Occipital lobe (tissue), 2 donors: ENCODE measurements around the gene EMC10. TPM values are rescaled to one million over a fixed set of nuclear protein-coding genes. Genes with fewer than 3 reads are reported as not detected.
"Not testable (repeated sequence)": the region's sequence is repeated elsewhere in the genome, so short reads cannot be mapped to it uniquely, and the experiment has no call there.

ENCODE experiments used
- DNase-seq: peaks from one replicate; lab custom pipeline; 2025; lab: John Stamatoyannopoulos, UW
- total RNA-seq: library from RNA; depleted of rRNA; stranded (reverse); fragments of >200 nt; gene quantifications from one replicate; pipeline ENCODE4 v1.2.3, GENCODE V29; 2014

EMC10 gene
- total RNA-seq = 59.0 TPM

GRCh38 chr19:50476224-50476906 lies at the start of gene EMC10, which contains the start of gene GARIN5A:
Gene EMC10 (plus strand): TSS chr19:50476507. CDS start chr19:50476545, 38 bp downstream.
Gene GARIN5A (minus strand): TSS chr19:50476848. CDS start chr19:50476388, 460 bp downstream.
- DNase-seq = peak; percentile 83

DNA sequence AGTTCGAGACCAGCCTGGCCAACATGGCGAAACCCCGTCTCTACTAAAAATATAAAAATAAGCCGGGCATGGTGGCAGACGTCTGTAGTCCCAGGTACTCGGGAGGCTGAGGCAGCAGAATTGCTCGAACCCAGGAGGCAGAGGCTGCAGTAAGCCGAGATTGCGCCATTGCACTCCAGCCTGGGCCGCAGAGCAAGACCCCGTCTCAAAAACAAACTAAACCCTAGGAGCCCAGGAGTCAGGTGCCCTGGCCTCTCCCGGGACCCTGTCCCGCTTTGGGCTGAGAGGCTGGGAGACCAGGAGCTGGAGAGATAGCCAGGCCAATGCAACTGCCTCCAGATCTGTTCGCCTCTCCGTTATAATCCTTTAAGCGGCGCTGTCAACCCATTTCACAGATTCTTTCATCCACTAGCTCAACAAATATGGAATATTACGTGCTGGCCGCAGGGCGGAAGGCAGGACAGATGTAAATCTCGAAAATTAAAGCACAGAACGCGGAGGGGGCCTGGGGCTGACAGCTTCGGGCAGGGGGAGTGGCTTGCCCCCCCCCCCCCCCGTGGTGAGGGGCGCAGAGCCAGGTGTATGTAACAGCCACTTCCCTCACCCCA lies 48.9 kb upstream of the EMC10 start:
- DNase-seq = no peak

DNA sequence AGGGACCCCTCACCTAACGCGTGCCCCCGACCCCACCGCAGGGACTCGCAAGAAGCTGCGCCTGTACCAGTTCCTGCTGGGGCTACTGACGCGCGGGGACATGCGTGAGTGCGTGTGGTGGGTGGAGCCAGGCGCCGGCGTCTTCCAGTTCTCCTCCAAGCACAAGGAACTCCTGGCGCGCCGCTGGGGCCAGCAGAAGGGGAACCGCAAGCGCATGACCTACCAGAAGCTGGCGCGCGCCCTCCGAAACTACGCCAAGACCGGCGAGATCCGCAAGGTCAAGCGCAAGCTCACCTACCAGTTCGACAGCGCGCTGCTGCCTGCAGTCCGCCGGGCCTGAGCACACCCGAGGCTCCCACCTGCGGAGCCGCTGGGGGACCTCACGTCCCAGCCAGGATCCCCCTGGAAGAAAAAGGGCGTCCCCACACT lies 48.3 kb upstream of the EMC10 start:
- DNase-seq = peak; percentile 47

GRCh38 chr19:50428772-50429463 lies 47.4 kb upstream of the EMC10 start:
- no peak for DNase-seq

DNA sequence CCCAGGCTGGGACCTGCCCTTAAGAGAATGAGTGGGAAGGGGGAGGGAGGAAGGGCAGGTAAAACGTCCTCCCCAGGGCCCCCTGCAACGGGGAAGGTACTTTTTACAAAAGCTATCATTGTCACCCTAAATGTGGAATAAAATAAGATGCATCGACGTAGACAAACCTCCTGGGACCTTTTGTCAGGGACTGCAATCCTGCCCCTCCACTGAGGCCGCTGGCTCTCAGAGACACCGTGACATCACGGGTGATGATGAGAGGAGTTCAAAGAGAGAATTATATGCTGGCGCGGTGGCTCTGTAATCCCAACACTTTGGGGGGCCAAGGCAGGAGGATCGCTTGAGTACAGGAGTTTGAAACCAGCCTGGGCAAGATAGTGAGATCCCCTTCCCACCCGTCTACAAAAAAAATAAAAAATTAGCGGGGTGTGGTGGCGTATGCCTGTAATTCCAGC lies 45.4 kb upstream of the EMC10 start:
- DNase-seq = no peak

DNA sequence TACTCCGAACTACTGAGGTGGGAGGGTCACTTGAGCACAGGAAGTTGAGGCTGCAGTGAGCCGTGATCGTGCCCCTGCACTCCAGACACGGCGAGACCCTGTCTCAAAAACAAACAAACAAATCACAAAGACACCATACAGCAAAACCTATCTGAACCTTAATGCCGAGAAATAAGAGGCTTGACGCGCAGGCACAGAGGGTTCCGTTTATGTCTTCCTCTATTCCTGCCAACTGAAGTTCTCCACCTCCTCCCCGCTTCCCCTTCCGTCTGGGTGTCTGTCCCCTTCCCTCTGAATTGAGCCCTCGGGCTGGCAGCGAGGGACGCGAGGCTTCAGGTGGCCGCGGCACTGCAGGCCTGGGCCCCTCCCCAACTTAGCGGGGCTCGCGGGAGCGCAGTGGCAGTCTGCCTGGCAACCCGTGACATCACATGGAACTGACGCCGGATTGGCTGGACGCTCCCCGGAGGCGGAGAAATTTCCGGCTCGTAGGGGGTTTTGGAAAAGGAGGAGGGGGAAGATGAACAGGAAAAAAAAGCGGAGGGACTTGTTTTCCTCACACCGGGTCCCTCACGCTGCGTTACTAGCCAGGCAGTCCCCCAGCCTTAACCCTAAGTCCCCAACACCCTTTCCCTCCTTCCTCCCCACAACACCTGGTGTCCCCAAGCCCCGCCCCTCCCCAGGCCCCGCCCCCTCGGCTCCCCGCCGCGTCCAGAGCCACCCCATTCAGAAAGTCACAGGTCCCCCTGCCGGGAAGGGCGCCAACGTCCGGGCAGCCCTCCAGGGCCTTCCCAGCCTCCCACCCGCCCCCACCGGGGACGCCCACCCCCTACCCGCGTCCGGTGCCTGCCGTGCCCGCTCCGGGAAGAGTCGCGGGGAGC lies 44.7 kb upstream of the EMC10 start:
- DNase-seq = peak; percentile 69

- DNase-seq = no peak
These were observed 43.9 kb upstream of the EMC10 start, which contains the start of gene MYBPC2 for GRCh38 chr19:50432221-50433028. Gene MYBPC2 (plus strand): TSS chr19:50432892. CDS start chr19:50432954, 62 bp downstream.

- DNase-seq = no peak
These were observed 42.8 kb upstream of the EMC10 start for GRCh38 chr19:50433201-50434180.

DNA sequence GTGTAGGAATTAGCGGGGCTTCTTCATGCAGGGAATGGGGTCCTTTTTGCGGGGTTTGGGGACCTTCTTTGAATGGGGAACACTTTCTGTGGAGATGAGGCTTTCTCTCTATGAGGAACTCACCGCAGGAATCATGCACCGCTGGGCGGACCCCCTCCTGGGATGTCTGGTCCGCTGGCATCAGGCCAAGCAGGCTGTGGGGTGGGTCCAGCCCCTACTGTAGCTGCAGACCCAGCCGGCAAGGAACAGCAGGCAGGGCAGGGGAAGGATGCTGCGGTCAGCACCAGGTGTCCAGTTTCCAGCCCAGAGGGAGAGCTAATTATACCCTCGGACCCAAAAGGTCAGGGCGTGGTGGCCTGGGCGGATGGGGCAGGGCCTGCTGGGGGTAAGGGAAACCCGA lies 41.8 kb upstream of the EMC10 start:
- DNase-seq = no peak

- no peak for DNase-seq
These were observed 41.1 kb upstream of the EMC10 start for GRCh38 chr19:50435221-50435620.

- no peak for DNase-seq
These were observed 40.7 kb upstream of the EMC10 start for GRCh38 chr19:50435627-50436026.

- no peak for DNase-seq
These were observed 38.4 kb upstream of the EMC10 start for GRCh38 chr19:50437862-50438449.

GRCh38 chr19:50439130-50439529 lies 37.2 kb upstream of the EMC10 start:
- not testable (repeated sequence) for DNase-seq

DNA sequence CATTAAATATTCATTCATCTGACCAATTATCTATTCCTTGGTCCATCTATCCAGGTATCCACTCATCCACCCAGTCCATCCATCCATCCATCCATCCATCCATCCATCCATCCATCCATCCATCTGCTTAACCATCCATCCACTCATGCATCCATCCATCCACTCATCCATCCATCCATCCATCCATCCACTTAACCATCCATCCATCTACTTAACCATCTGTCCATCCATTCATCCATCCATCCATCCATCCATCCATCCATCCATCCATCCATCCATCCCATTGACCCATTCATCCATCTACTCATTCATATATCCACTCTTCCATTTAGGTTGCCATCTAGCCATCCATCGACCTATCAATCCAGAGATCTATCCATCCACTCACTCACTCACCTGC lies 32.2 kb upstream of the EMC10 start:
- DNase-seq = no peak

GRCh38 chr19:50447053-50447452 lies 29.3 kb upstream of the EMC10 start:
- no peak for DNase-seq

GRCh38 chr19:50447750-50448149 lies 28.6 kb upstream of the EMC10 start:
- no peak for DNase-seq

GRCh38 chr19:50449236-50449899 lies 26.9 kb upstream of the EMC10 start:
- DNase-seq = no peak
